Raji (cell line): ENCODE data around the gene CAMSAP2.

Experiments
- POLR2A ChIP-seq: IDR thresholded peaks from 2 replicates; pipeline ENCODE4 v1.6.1; 2011; ENCODE audit warnings: low read depth, low read length, control low read depth; ENCODE audit not compliant: insufficient read depth

Gene CAMSAP2

GRCh38 chr1:200738327-200738948 is at the start of gene CAMSAP2:
CAMSAP2 (plus strand) TSS chr1:200738893; CDS start chr1:200739828, 935 bp downstream.
- peak; percentile 48; the same call in 1 of the 2 replicates for TF ChIP-seq POLR2A

GRCh38 chr1:200692316-200692715 is 46.4 kb upstream of the CAMSAP2 start:
- TF ChIP-seq POLR2A, result no peak

GRCh38 chr1:200693327-200693726 is 45.4 kb upstream of the CAMSAP2 start:
- no peak for TF ChIP-seq POLR2A

- TF ChIP-seq POLR2A, result no peak
These were observed 44.0 kb upstream of the CAMSAP2 start for GRCh38 chr1:200694738-200695137.

- TF ChIP-seq POLR2A, result no peak
These were observed 38.8 kb upstream of the CAMSAP2 start for GRCh38 chr1:200699871-200700270.

- no peak for TF ChIP-seq POLR2A
These were observed 33.6 kb upstream of the CAMSAP2 start for GRCh38 chr1:200704986-200705500.

- TF ChIP-seq POLR2A, result no peak
These were observed 32.4 kb upstream of the CAMSAP2 start for GRCh38 chr1:200706111-200706814.

GRCh38 chr1:200707116-200707515 is 31.6 kb upstream of the CAMSAP2 start:
- TF ChIP-seq POLR2A, result no peak

GRCh38 chr1:200708161-200708560 is 30.5 kb upstream of the CAMSAP2 start:
- no peak for TF ChIP-seq POLR2A

- no peak for TF ChIP-seq POLR2A
These were observed 29.9 kb upstream of the CAMSAP2 start for GRCh38 chr1:200708769-200709168.

GRCh38 chr1:200710166-200710565 is 28.5 kb upstream of the CAMSAP2 start:
- TF ChIP-seq POLR2A, result no peak

GRCh38 chr1:200714504-200715187 is 24.0 kb upstream of the CAMSAP2 start:
- TF ChIP-seq POLR2A, result no peak

GRCh38 chr1:200720199-200720598 is 18.5 kb upstream of the CAMSAP2 start:
- no peak for TF ChIP-seq POLR2A

- TF ChIP-seq POLR2A, result no peak
These were observed 14.6 kb upstream of the CAMSAP2 start for GRCh38 chr1:200724064-200724463.

GRCh38 chr1:200727257-200727656 is 11.4 kb upstream of the CAMSAP2 start:
- no peak for TF ChIP-seq POLR2A

- TF ChIP-seq POLR2A, result no peak
These were observed 8.8 kb upstream of the CAMSAP2 start for GRCh38 chr1:200729863-200730262.
